SK-N-SH (cell line): ENCODE results near the gene ATP2A2. TPM values are rescaled to one million over a fixed set of nuclear protein-coding genes. Genes with fewer than 3 reads are reported as not detected.

Experiments used
- CTCF ChIA-PET: fragments of 300-600, 350-600 bp; formaldehyde crosslinking; extraction: SDS; loops from one replicate; lab custom pipeline; 2021; lab: Yijun Ruan, JAX
- POLR2A ChIA-PET: fragments of 350-600 bp; sonication (Branson Sonifier 250); formaldehyde crosslinking; extraction: SDS; loops from one replicate; lab custom pipeline; 2020; ENCODE audit warnings: antibody characterized with exemption, inconsistent platforms; lab: Yijun Ruan, JAX
- DNase-seq: peaks from one replicate; pipeline ENCODE4 v3.0.0; 2012
- H2AFZ ChIP-seq: fragments of 200-600 bp; sonication (generic); 2 replicates; pipeline ENCODE4 v1.8.1; 2016; ENCODE audit warnings: antibody characterized with exemption, mild to moderate bottlenecking, low read depth
- H3F3A ChIP-seq: fragments of 200-600 bp; sonication (generic); replicated peaks from 2 replicates; pipeline ENCODE3; 2016; ENCODE audit warnings: antibody characterized with exemption, mild to moderate bottlenecking; ENCODE audit not compliant: insufficient read depth
- H3K27ac ChIP-seq, 2 experiments: fragments of 200-500 bp in 1 of 2; fragments of 200-600 bp in 1 of 2; sonication (Bioruptor generic) in 1 of 2; sonication (generic), shearing (Covaris generic) in 1 of 2; 2 replicates each; pipeline versions ENCODE4 v1.5.1 to v1.6.1; 2014 to 2016; ENCODE audit warnings: low read depth in 2 of 2, inconsistent platforms in 1 of 2, low read length in 1 of 2, mild to moderate bottlenecking in 1 of 2, mixed read lengths in 1 of 2
- H3K27me3 ChIP-seq: fragments of 200-600 bp; sonication (generic), shearing (Covaris generic); 2 replicates; pipeline ENCODE4 v1.6.1; 2016; ENCODE audit warnings: mixed run types; ENCODE audit not compliant: insufficient read depth
- H3K36me3 ChIP-seq, 2 experiments: fragments of 200-500 bp in 1 of 2; fragments of 200-600 bp in 1 of 2; sonication (Bioruptor generic) in 1 of 2; sonication (generic) in 1 of 2; replicated peaks in 1 of 2; 2 replicates each; pipeline versions ENCODE3 to v1.5.1; 2014 to 2016; ENCODE audit warnings: low read length in 1 of 2, mild to moderate bottlenecking in 1 of 2; ENCODE audit not compliant: insufficient read depth in 2 of 2, control insufficient read depth in 1 of 2
- H3K4me1 ChIP-seq, 2 experiments: fragments of 200-500 bp in 1 of 2; fragments of 200-600 bp in 1 of 2; sonication (Bioruptor generic) in 1 of 2; sonication (generic), shearing (Covaris generic) in 1 of 2; 2 replicates each; pipeline versions ENCODE4 v1.5.1 to v1.6.1; 2014 to 2016; ENCODE audit warnings: low read depth in 1 of 2, low read length in 1 of 2, mixed run types in 1 of 2; ENCODE audit not compliant: insufficient read depth in 2 of 2, control insufficient read depth in 1 of 2
- H3K4me2 ChIP-seq: fragments of 200-600 bp; sonication (generic), shearing (Covaris generic); 2 replicates; pipeline ENCODE4 v1.6.1; 2017; ENCODE audit warnings: mixed run types
- H3K4me3 ChIP-seq, 2 experiments: fragments of 200-500 bp in 1 of 2; fragments of 200-600 bp in 1 of 2; sonication (Bioruptor generic) in 1 of 2; sonication (generic), shearing (Covaris generic) in 1 of 2; 2 replicates each; pipeline versions ENCODE4 v1.5.1 to v1.8.1; 2014 to 2016; ENCODE audit warnings: low read depth in 2 of 2, inconsistent platforms in 1 of 2, low read length in 1 of 2, mild to moderate bottlenecking in 1 of 2, mixed read lengths in 1 of 2, moderate library complexity in 1 of 2
- H3K79me2 ChIP-seq: fragments of 200-600 bp; sonication (generic); 2 replicates; pipeline ENCODE4 v1.8.1; 2017; ENCODE audit warnings: mild to moderate bottlenecking; ENCODE audit not compliant: insufficient read depth
- H3K9ac ChIP-seq: fragments of 200-600 bp; sonication (generic); 2 replicates; pipeline ENCODE4 v1.6.1; 2017; ENCODE audit warnings: mixed run types
- H3K9me2 ChIP-seq: fragments of 200-600 bp; sonication (generic); 2 replicates; pipeline ENCODE4 v1.6.1; 2017; ENCODE audit warnings: mixed run types
- H3K9me3 ChIP-seq: fragments of 200-600 bp; sonication (generic); 2 replicates; pipeline ENCODE4 v1.6.1; 2017; ENCODE audit warnings: mixed run types, mild to moderate bottlenecking, moderate library complexity
- H4K20me1 ChIP-seq: fragments of 200-600 bp; sonication (generic); 2 replicates; pipeline ENCODE4 v1.6.1; 2017; ENCODE audit warnings: mild to moderate bottlenecking, mixed run types; ENCODE audit not compliant: insufficient read depth
- ELF1 ChIP-seq: IDR thresholded peaks from 2 replicates; pipeline ENCODE4 v1.4.0; 2012
- EP300 ChIP-seq, 2 experiments: IDR thresholded peaks; 2 replicates each; pipeline versions ENCODE4 v1.4.0 to v1.6.1; 2012; ENCODE audit warnings: borderline replicate concordance in 1 of 2, low read depth in 1 of 2, low read length in 1 of 2
- FOSL2 ChIP-seq: IDR thresholded peaks from 2 replicates; pipeline ENCODE4 v1.4.0; 2012; ENCODE audit warnings: low read depth, mild to moderate bottlenecking, moderate library complexity, borderline replicate concordance
- GATA2 ChIP-seq: sonication (generic); formaldehyde crosslinking; IDR thresholded peaks from 2 replicates; pipeline ENCODE4 v1.5.0; 2020; ENCODE audit warnings: mild to moderate bottlenecking, missing genetic modification reagents
- JUND ChIP-seq: IDR thresholded peaks from 2 replicates; pipeline ENCODE4 v1.4.0; 2012
- MEF2A ChIP-seq: IDR thresholded peaks from 2 replicates; pipeline ENCODE4 v1.4.0; 2012; ENCODE audit warnings: low read depth, borderline replicate concordance
- NFIC ChIP-seq: IDR thresholded peaks from 2 replicates; pipeline ENCODE4 v1.4.0; 2012; ENCODE audit warnings: borderline replicate concordance
- RCOR1 ChIP-seq: fragments of 150-350 bp; IDR thresholded peaks from 2 replicates; pipeline ENCODE4 v1.6.1; 2017; ENCODE audit warnings: antibody characterized with exemption, low read length
- SMC3 ChIP-seq: IDR thresholded peaks from 2 replicates; pipeline ENCODE4 v1.6.1; 2012; ENCODE audit warnings: low read depth, low read length, improper control_type of control experiment
- YY1 ChIP-seq: IDR thresholded peaks from 2 replicates; pipeline ENCODE4 v1.4.0; 2012; ENCODE audit warnings: low read depth, mild to moderate bottlenecking
- whole genome bisulfite sequencing: methylation state at CpG from one replicate; pipeline ENCODE4 v1.1.6; 2017; ENCODE audit warnings: low lambda C conversion rate; 5-methylcytosine and 5-hydroxymethylcytosine counted together
- polyA plus RNA-seq, 3 experiments: library from polyadenylated mRNA; depleted of rRNA; stranded (reverse); fragments of >200 nt; gene quantifications; 2 replicates each; pipeline ENCODE4 v1.2.3, GENCODE V29; 2012
- TF ChIP-seq, protein P1 (sequence below): IDR thresholded peaks from 2 replicates; pipeline ENCODE4 v1.4.0; 2012; ENCODE audit warnings: low read depth, borderline replicate concordance
- TF ChIP-seq, protein P2 (sequence below): fragments of 150-350 bp; IDR thresholded peaks from 2 replicates; pipeline ENCODE4 v1.6.1; 2016; ENCODE audit warnings: mild to moderate bottlenecking, low read depth, low read length
- TF ChIP-seq, protein P3 (sequence below): fragments of 150-350 bp; IDR thresholded peaks from 2 replicates; pipeline ENCODE4 v1.6.1; 2017; ENCODE audit warnings: antibody characterized with exemption, low read length, low read depth, borderline replicate concordance

The ATP2A2 gene
- polyA plus RNA-seq, 1 of the 3 experiments (the other 2 are of a cell fraction): 120 TPM

DNA sequence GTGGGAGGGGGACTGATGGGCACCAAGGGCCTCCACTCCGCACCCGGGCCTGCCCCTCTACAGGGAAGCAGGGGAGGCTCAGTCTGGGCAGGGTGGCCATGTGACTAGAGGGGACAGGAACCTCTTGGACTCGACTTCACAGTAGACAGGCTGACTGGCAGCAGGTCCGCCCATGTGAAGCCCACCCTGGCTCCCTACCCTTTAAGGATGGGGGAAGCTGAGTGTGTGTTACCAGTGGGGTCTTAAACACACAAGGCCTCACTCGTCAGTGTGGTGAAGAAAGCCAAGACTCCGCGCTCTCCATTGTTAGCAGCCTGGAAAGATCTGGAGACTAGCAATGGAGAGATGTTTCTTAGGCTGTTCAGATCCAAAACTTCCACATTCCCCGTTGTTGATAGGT lies 70.1 kb downstream of the ATP2A2 start (continued):
- TF ChIP-seq, protein P1, sequence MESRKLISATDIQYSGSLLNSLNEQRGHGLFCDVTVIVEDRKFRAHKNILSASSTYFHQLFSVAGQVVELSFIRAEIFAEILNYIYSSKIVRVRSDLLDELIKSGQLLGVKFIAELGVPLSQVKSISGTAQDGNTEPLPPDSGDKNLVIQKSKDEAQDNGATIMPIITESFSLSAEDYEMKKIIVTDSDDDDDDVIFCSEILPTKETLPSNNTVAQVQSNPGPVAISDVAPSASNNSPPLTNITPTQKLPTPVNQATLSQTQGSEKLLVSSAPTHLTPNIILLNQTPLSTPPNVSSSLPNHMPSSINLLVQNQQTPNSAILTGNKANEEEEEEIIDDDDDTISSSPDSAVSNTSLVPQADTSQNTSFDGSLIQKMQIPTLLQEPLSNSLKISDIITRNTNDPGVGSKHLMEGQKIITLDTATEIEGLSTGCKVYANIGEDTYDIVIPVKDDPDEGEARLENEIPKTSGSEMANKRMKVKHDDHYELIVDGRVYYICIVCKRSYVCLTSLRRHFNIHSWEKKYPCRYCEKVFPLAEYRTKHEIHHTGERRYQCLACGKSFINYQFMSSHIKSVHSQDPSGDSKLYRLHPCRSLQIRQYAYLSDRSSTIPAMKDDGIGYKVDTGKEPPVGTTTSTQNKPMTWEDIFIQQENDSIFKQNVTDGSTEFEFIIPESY: no peak
- no peak for TF ChIP-seq GATA2 (CRISPR knock-in tag)

DNA sequence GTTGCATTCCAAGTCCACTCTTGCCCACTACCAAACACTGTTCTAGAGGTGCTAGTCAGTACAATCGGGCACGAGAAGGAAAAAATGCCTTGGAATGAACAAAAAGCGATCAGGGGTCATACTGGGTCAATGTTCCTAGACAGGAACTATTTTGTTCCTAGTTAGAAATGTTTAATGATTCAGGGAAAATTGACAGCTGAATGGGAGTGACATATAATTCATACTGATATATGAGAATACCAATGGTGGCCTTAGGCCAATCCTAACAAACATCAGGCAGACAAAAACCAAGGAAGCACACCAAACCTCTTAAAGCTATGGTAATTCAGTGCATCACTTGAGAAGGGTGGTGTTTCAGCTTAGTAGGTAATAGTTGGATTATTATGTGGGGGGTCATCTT lies 71.4 kb downstream of the ATP2A2 start:
- H3K4me2 ChIP-seq: no peak overlapping the region
- WGBS: 96% methylated on average over 3 of the region's 3 CpGs
- no peak overlapping the region for H3K9ac ChIP-seq
- peaks cover 31% of the 10 kb centered on the region for H3F3A ChIP-seq
- no peaks in the 10 kb centered on the region; a peak in 1 of 4 replicates for H3K4me1 ChIP-seq
- H2AFZ ChIP-seq: no peak overlapping the region
- POLR2A ChIA-PET: no interaction called here
- peaks cover 34 to 39% of the 10 kb centered on the region in 2 experiments for H3K36me3 ChIP-seq
- no peak overlapping the region for H3K4me3 ChIP-seq
- H4K20me1 ChIP-seq: no peaks in the 10 kb centered on the region
- no peaks in the 10 kb centered on the region for H3K9me3 ChIP-seq
- H3K79me2 ChIP-seq: no peaks in the 10 kb centered on the region
- no peaks in the 10 kb centered on the region for H3K27me3 ChIP-seq
- CTCF ChIA-PET: interaction anchor here (1.3 to 1.5 kb wide), 3 partner anchors 10 to 250 kb away, joined by 3 read pairs; no protein-coding TSS in a partner anchor
- no peak overlapping the region for H3K27ac ChIP-seq
- H3K9me2 ChIP-seq: no peaks in the 10 kb centered on the region
- DNase-seq: no peak
- no peak for TF ChIP-seq RCOR1
- TF ChIP-seq, protein P1: no peak
- no peak for TF ChIP-seq EP300 (IDR thresholded peaks at IDR 0.05; ENCODE audit: borderline replicate concordance in 1 of 2, low read depth in 1 of 2, low read length in 1 of 2)
- TF ChIP-seq ELF1: no peak
- no peak for TF ChIP-seq MEF2A
- TF ChIP-seq, protein P2, sequence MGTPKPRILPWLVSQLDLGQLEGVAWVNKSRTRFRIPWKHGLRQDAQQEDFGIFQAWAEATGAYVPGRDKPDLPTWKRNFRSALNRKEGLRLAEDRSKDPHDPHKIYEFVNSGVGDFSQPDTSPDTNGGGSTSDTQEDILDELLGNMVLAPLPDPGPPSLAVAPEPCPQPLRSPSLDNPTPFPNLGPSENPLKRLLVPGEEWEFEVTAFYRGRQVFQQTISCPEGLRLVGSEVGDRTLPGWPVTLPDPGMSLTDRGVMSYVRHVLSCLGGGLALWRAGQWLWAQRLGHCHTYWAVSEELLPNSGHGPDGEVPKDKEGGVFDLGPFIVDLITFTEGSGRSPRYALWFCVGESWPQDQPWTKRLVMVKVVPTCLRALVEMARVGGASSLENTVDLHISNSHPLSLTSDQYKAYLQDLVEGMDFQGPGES: no peak
- TF ChIP-seq SMC3: no peak
- TF ChIP-seq FOSL2: no peak
- TF ChIP-seq, protein P3, sequence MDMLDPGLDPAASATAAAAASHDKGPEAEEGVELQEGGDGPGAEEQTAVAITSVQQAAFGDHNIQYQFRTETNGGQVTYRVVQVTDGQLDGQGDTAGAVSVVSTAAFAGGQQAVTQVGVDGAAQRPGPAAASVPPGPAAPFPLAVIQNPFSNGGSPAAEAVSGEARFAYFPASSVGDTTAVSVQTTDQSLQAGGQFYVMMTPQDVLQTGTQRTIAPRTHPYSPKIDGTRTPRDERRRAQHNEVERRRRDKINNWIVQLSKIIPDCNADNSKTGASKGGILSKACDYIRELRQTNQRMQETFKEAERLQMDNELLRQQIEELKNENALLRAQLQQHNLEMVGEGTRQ: no peak
- no peak; the same call in 1 of the 2 replicates for TF ChIP-seq JUND
- TF ChIP-seq NFIC: no peak
- no peak for TF ChIP-seq YY1
- TF ChIP-seq, all 33 proteins: peak for 0
